NCI-H1417 treated with DMSO at 0.1 percent for 48 hours (cell line): ENCODE measurements around the gene LVRN.
A peak's percentile ranks its signal among the peaks of the same experiment; 100 is the strongest.
"Not testable (repeated sequence)": the region's sequence is repeated elsewhere in the genome, so short reads cannot be mapped to it uniquely, and the experiment has no call there.

Experiments used
- DNase-seq: peaks from one replicate; lab custom pipeline; 2025; lab: John Stamatoyannopoulos, UW

LVRN gene, protein sequence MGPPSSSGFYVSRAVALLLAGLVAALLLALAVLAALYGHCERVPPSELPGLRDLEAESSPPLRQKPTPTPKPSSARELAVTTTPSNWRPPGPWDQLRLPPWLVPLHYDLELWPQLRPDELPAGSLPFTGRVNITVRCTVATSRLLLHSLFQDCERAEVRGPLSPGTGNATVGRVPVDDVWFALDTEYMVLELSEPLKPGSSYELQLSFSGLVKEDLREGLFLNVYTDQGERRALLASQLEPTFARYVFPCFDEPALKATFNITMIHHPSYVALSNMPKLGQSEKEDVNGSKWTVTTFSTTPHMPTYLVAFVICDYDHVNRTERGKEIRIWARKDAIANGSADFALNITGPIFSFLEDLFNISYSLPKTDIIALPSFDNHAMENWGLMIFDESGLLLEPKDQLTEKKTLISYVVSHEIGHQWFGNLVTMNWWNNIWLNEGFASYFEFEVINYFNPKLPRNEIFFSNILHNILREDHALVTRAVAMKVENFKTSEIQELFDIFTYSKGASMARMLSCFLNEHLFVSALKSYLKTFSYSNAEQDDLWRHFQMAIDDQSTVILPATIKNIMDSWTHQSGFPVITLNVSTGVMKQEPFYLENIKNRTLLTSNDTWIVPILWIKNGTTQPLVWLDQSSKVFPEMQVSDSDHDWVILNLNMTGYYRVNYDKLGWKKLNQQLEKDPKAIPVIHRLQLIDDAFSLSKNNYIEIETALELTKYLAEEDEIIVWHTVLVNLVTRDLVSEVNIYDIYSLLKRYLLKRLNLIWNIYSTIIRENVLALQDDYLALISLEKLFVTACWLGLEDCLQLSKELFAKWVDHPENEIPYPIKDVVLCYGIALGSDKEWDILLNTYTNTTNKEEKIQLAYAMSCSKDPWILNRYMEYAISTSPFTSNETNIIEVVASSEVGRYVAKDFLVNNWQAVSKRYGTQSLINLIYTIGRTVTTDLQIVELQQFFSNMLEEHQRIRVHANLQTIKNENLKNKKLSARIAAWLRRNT

GRCh38 chr5:115962239-115962564 lies at the start of gene LVRN:
Gene LVRN, plus strand, starts transcription at chr5:115962475. Its CDS starts 143 bp downstream, at chr5:115962618.
- no peak for DNase-seq

GRCh38 chr5:115913623-115914400 lies 48.5 kb upstream of the LVRN start:
- not testable (repeated sequence) for DNase-seq

DNA sequence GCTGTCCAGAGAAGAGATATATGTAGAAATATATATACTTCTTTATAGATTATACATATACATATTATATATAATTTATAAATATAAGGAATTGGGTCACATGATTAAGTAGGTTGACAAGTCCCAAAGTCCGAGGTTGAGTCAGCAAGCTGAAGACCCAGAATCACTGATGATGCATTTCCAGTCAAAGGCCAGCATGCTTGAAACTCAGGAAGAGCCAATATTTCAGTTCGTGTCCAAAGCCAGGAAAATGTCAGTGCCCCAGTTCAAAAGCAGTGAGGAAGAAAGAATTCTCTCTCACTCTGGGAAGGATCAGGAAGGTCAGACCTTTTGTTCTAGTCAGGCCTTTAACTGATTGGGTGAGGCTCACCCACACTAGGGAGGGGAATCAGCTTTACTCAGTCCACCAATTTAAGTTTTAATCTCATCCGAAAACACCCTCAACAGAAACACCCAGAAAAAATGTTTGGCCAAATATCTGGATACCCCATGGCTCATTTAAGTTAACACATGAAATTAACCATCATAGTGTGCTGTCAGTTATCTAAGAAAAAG lies 42.0 kb upstream of the LVRN start:
- DNase-seq, result no peak

DNA sequence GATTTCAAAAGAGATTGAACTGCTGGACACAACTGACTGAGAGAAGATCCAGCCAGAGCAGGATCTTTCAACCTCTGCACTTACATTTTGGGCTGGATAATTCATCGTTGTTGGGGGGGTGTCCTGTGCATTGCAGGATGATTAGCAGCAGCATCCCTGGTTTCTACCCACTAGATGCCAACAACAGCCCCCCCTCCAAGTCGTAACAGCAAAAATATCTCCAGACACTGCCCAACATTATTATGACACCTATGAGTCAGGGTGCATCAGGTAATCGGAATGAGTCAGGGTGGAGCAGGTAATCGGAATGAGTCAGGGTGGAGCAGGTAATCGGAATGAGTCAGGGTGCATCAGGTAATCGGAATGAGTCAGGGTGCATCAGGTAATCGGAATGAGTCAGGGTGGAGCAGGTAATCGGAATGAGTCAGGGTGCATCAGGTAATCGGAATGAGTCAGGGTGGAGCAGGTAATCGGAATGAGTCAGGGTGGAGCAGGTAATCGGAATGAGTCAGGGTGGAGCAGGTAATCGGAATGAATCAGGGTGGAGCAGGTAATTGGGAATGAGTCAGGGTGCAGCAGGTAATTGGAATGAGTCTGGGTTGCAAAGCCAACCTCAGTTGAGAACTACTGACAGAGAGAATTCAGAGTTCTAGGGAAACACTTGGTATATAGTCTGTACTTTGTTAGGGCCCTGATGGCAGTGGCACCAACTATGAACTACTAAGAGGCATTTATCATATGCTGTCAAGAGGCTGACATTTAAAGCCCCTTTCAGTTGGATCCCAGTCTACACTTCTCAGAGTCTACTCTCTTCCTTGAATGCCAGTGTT lies 33.5 kb upstream of the LVRN start:
- DNase-seq, result not testable (repeated sequence)

- not testable (repeated sequence) for DNase-seq
Measured at GRCh38 chr5:115930171-115930570, 32.1 kb upstream of the LVRN start.

DNA sequence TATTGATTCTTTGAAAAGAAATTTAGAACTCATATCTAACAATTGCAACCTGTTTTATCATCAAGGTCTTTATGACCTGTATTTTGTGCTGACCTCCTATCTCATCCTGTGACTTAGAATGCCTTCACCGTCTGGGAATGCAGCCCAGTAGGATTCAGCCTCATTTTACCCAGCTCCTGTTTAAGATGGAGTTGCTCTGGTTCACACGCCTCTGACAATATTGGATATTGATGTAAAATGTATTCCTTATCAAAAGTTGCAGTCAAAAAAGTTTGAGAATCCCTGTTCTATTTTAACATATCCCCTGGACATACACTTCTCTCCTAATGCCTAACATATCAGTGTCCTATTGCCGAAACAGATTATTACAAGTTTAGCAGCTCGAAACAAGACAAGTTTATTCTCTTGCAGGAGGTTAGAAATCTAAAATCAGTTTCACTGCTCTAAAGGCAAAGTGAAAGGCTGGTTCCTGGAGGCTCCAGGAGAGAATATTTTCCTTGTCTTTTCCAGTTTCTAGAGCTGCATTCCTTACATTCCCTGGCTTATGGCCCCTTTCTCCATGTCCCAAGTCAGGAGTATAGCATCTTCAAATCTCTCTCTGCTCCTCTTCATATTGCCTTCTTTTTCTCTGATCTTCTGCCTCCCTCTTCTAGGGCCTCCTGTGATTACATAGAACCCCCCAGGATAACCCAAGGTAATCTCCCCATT lies 31.5 kb upstream of the LVRN start:
- no peak for DNase-seq

- DNase-seq, result no peak
Measured at GRCh38 chr5:115932991-115933390, 29.3 kb upstream of the LVRN start.

GRCh38 chr5:115934388-115934974 lies 27.8 kb upstream of the LVRN start:
- DNase-seq, result no peak

DNA sequence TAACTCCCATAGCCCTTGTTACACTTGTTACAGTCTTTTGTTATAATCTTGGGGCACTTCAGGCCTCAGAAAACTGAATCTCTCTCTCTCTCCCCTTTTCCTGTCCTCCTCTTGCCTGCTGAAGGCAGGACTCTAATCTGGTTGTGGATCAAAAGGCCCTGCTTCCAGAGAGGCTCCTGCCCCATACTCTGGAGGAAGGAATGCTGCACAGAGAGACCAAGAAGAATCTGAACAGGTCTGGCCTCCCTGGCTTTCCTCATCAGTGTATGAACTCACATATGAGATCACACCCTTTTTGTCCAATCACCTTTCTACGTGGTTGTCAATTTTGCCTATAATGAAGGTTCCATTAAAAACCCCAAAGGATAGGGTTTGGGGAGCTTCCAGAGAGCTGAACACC lies 26.2 kb upstream of the LVRN start:
- no peak for DNase-seq

- no peak for DNase-seq
Measured at GRCh38 chr5:115939059-115939458, 23.2 kb upstream of the LVRN start.

- DNase-seq, result no peak
Measured at GRCh38 chr5:115940080-115940810, 22.0 kb upstream of the LVRN start.

GRCh38 chr5:115941051-115941675 lies 21.1 kb upstream of the LVRN start:
- no peak for DNase-seq

GRCh38 chr5:115944501-115944900 lies 17.8 kb upstream of the LVRN start:
- DNase-seq, result no peak

GRCh38 chr5:115946655-115947054 lies 15.6 kb upstream of the LVRN start:
- no peak for DNase-seq

DNA sequence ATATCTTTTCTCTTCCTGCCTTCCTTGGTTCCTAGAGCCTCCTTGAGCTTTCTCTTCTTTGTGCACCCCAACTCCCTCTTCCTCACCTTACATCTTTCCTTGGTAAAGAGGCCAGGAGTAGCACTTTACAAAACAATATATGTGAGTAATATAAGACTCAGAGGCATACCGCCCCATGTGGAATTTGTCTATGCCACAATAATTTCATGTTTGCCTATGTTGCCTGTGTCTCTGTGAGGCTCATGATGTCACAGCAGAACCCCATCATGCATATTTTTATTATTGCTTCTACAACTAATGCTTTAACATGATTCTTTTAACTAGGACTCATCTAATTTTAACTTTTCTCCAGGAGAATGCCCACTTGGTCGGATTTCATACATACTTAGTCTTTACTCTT lies 15.0 kb upstream of the LVRN start:
- DNase-seq, result no peak

- no peak for DNase-seq
Measured at GRCh38 chr5:115948091-115948534, 14.2 kb upstream of the LVRN start.

- no peak for DNase-seq
Measured at GRCh38 chr5:115949096-115949495, 13.2 kb upstream of the LVRN start.

DNA sequence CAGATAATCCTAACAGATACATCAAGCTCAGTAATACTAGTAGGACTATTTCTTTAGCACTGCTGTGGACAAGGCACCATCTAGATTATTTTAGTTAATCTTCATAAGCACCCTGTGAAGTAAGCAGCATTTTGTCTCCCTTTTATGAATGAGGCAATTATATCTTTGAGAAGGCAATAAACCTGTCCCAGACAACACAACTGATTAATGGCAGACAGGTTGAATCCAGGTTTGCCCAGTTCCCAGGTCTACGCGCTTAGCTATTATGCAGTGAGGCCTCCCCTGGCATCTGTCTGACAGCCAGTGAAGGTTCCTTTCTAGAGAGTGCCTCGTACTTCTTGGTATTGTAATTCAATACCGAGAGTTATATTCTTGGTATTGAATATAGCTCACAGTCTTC lies 9.7 kb upstream of the LVRN start:
- peak; percentile 25 for DNase-seq

DNA sequence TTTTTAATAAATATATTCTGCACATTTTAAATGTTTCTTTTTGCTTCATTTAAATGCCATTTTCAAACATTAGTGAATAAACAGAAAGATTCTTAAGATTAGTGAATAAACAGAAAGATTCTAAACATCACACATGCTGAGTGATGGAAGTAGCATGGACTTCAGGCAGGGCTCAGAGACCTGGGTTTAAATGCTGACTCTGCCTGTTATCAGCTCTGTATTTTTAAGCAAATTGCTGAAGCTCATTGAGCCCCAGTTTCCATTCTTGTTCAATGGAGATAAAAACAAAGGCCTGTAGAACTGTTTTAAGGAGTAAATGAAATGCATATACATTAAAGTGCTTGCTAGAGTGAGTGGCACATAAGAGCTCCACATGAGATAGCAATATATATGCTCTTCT lies 8.1 kb upstream of the LVRN start:
- DNase-seq, result no peak
